Activated naive CD4-positive, alpha-beta T cell treated with anti-CD3 and anti-CD28 coated beads for 36 hours (primary cell): ENCODE measurements around the gene PGPEP1. TPM values are rescaled to one million over a fixed set of nuclear protein-coding genes. Genes with fewer than 3 reads are reported as not detected.
"Not testable (repeated sequence)": the region's sequence is repeated elsewhere in the genome, so short reads cannot be mapped to it uniquely, and the experiment has no call there.

ENCODE experiments used
- CTCF ChIA-PET: fragments of 350-600 bp; sonication (Branson Sonifier 250); formaldehyde crosslinking; loops from one replicate; lab custom pipeline; 2021; ENCODE audit warnings: antibody characterized with exemption; lab: Charles Lee
- DNase-seq: peaks from one replicate; pipeline ENCODE4 v3.0.0-alpha.2; 2020
- H3K27ac Mint-ChIP-seq: one replicate; pipeline ENCODE4 v1.8.0; 2021; ENCODE audit warnings: mild to moderate bottlenecking, mixed read lengths
- H3K27me3 Mint-ChIP-seq: one replicate; pipeline ENCODE4 v1.8.0; 2021; ENCODE audit warnings: low read depth, mixed read lengths
- H3K36me3 Mint-ChIP-seq: one replicate; pipeline ENCODE4 v1.8.0; 2021; ENCODE audit warnings: low read depth, mixed read lengths
- H3K4me1 Mint-ChIP-seq: one replicate; pipeline ENCODE4 v1.8.0; 2021; ENCODE audit warnings: low read depth, mixed read lengths
- H3K4me3 Mint-ChIP-seq: one replicate; pipeline ENCODE4 v1.8.0; 2021; ENCODE audit warnings: mild to moderate bottlenecking, moderate library complexity, mixed read lengths
- H3K9me3 Mint-ChIP-seq: one replicate; pipeline ENCODE4 v1.8.0; 2021; ENCODE audit warnings: mixed read lengths
- intact Hi-C: fragments of 100-400 bp; cut with micrococcal nuclease; formaldehyde crosslinking; loops from one replicate; pipeline ENCODE4 v1.15.1; 2023
- total RNA-seq, 2 experiments: library from RNA; stranded (reverse); gene quantifications; one replicate each; pipeline ENCODE4 v1.2.3, GENCODE V29; 2021

PGPEP1 gene
- total RNA-seq, 2 experiments from 2014 or later: 14.4 to 15.6 TPM

DNA sequence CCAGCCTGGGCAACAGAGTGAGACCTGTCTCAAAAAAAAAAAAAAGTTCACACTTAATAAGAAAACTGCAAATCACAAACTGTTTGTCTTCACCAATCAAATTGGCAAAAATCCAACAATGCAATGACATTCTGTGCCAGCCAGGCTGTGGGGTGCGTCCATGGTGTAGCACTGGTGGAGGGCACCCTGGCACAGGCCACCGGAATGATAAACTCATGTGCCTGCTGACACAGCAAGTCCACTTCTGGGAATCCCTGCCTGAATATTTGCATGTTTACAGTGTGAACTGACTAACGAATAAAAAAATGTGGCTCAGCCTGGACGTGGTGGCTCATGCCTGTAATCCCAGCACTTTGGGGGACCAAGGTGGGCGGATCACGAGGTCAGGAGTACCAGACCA is 58.6 kb downstream of the PGPEP1 start:
- intact Hi-C loops: no loop called here

DNA sequence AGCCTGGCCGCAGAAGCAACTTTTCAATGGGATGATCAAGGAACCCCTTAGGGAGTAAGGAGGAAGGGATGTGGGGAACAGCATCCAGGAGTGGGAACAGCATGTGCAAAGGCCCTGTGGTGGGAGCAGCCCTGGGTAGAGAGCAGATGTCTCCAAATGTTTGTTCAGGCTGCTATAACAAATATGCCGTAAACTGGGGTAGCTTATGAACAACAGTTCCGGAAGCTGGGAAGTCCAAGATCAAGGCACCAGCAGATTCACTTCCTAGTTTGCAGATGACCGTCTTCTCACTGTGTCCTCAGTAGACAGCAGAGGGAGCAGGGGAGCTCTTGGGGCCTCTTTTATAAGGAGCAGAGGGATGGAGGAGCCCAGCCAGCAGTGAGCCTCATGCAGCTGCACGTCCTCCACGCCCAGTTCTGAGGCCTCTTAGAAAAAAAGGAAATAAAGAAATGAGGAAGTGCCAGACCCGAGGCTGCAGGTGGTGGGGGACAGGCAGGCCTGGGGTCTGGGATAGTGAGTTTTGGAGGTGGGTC is 61.2 kb downstream of the PGPEP1 start:
- no peak overlapping the region for H3K27ac Mint-ChIP-seq

More for the DNA sequence above, 58.6 kb downstream of the PGPEP1 start:
- Mint-ChIP-seq H3K4me1 (peaks cover 4% of the 10 kb centered on the region), H3K9me3 (no peaks in the 10 kb centered on the region), H3K27me3 (peaks cover 8% of the 10 kb centered on the region), H3K27ac (no peak overlapping the region), H3K36me3 (no peaks in the 10 kb centered on the region), H3K4me3 (no peak overlapping the region)
- no peak for DNase-seq
- CTCF ChIA-PET: no interaction called here

DNA sequence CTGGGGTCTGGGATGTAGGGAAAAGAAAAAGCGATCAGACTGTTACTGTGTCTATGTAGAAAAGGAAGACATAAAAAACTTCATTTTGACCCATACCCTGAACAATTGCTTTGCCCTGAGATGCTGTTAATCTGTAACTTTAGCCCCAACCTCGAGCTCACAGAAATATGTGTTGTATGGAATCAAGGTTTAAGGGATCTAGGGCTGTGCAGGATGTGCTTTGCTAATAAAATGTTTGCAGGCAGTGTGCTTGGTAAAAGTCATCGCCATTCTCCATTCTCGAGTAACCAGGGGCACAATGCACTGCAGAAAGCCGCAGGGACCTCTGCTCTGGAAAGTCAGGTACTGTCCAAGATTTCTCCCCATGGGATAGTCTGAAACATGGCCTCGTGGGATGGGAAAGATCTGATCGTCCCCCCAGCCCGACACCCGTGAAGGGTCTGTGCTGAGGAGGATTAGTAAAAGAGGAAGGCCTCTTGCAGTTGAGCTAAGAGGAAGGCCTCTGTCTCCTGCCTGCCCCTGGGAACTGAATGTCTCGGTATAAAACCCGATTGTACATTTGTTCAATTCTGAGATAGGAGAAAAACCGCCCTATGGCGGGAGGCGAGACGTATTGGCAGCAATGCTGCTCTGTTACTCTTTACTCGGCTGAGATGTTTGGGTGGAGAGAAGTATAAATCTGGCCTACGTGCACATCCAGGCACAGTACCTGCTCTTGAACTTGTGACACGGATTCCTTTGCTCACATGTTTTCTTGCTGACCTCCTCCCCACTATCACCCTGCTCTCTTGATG is 62.3 kb downstream of the PGPEP1 start:
- CTCF ChIA-PET, H3K4me1 Mint-ChIP-seq, DNase-seq, H3K4me3 Mint-ChIP-seq, intact Hi-C loops, H3K9me3 Mint-ChIP-seq, H3K27me3 Mint-ChIP-seq, H3K27ac Mint-ChIP-seq, H3K36me3 Mint-ChIP-seq: not testable (repeated sequence)

More for the DNA sequence above, 61.2 kb downstream of the PGPEP1 start:
- intact Hi-C loops: no loop called here
- H3K4me3 Mint-ChIP-seq: no peak overlapping the region
- DNase-seq: no peak
- H3K9me3 Mint-ChIP-seq: no peaks in the 10 kb centered on the region
- peaks cover 4% of the 10 kb centered on the region for H3K4me1 Mint-ChIP-seq
- H3K36me3 Mint-ChIP-seq: no peaks in the 10 kb centered on the region
- CTCF ChIA-PET: no interaction called here
- peaks cover 7% of the 10 kb centered on the region for H3K27me3 Mint-ChIP-seq

DNA sequence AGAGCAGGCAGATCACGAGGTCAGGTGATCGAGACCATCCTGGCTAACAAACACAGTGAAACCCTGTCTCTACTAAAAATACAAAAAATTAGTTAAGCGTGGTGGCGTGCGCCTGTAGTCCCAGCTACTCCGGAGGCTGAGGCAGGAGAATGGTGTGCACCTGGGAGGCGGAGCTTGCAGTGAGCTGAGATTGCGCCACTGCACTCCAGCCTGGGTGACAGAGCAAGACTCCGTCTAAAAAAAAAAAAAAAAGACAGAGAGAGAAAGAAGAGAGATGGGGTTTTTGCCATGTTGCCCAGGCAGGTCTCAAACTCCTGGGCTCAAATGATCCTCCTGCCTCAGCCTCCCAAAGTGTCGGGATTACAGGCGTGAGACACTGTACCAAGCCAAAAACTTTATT is 65.4 kb downstream of the PGPEP1 start:
- CTCF ChIA-PET: interaction anchor here (0.7 to 4.6 kb wide), 2 partner anchors 17 to 128 kb away, joined by 4 to 21 read pairs; no protein-coding TSS in a partner anchor
- H3K27ac Mint-ChIP-seq, H3K4me1 Mint-ChIP-seq, DNase-seq, intact Hi-C loops, H3K36me3 Mint-ChIP-seq, H3K4me3 Mint-ChIP-seq, H3K27me3 Mint-ChIP-seq, H3K9me3 Mint-ChIP-seq: not testable (repeated sequence)

DNA sequence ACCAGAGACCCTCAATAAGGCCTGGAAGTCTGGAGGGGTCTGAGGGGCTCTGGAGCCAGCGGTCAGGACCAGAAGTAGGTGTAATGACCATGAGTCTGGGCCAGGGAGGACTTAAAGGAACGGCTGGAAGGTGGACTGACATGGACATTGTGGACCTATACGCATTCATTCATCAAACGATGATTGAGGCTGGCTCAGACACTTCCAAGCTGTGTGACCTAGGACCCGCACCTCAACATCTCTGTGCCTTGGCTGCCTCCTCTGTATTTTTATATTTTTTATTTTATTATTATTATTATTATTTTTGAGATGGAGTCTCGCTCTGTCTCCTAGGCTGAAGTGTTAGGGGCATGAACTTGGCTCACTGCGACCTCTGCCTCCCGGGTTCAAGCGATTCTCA is 66.4 kb downstream of the PGPEP1 start:
- H3K36me3 Mint-ChIP-seq: no peaks in the 10 kb centered on the region
- H3K27ac Mint-ChIP-seq: no peak overlapping the region
- intact Hi-C loops: no loop called here
- H3K4me1 Mint-ChIP-seq: no peaks in the 10 kb centered on the region
- no peak overlapping the region for H3K4me3 Mint-ChIP-seq
- H3K9me3 Mint-ChIP-seq: no peaks in the 10 kb centered on the region
- no peak for DNase-seq
- CTCF ChIA-PET: interaction anchor here (0.7 to 4.6 kb wide), 3 partner anchors 18 to 161 kb away, joined by 3 to 21 read pairs (median 4); no protein-coding TSS in a partner anchor
- peaks cover 2% of the 10 kb centered on the region for H3K27me3 Mint-ChIP-seq

DNA sequence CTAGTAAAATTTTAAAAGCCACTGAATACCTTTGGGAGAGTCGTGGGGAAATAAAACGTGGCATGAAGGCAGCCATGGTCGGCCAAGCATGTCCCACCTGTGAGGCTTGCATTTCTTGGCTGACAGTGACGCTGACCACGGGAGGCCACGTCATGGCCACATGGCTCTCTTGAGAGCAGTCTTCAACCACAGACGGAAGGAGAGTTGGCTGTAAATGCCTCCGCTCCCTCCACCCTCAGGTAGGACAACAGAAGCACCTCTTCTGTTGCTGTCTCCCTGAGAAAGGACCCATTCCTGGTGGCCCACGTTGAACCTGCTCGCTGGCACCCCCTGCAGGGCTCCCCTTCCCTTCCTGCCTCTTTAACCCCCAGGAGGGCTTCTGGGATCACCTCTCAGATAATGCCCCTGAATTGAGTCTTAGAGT is 67.7 kb downstream of the PGPEP1 start:
- intact Hi-C loops: no loop called here
- peaks cover 10% of the 10 kb centered on the region for H3K27me3 Mint-ChIP-seq
- CTCF ChIA-PET: interaction anchor here (1.1 kb wide), 1 partner anchor 68 kb away, joined by 3 read pairs; no protein-coding TSS in a partner anchor
- H3K9me3 Mint-ChIP-seq: no peaks in the 10 kb centered on the region
- no peaks in the 10 kb centered on the region for H3K4me1 Mint-ChIP-seq
- H3K4me3 Mint-ChIP-seq: no peak overlapping the region
- no peaks in the 10 kb centered on the region for H3K36me3 Mint-ChIP-seq
- no peak overlapping the region for H3K27ac Mint-ChIP-seq
- DNase-seq: peak; percentile 46

DNA sequence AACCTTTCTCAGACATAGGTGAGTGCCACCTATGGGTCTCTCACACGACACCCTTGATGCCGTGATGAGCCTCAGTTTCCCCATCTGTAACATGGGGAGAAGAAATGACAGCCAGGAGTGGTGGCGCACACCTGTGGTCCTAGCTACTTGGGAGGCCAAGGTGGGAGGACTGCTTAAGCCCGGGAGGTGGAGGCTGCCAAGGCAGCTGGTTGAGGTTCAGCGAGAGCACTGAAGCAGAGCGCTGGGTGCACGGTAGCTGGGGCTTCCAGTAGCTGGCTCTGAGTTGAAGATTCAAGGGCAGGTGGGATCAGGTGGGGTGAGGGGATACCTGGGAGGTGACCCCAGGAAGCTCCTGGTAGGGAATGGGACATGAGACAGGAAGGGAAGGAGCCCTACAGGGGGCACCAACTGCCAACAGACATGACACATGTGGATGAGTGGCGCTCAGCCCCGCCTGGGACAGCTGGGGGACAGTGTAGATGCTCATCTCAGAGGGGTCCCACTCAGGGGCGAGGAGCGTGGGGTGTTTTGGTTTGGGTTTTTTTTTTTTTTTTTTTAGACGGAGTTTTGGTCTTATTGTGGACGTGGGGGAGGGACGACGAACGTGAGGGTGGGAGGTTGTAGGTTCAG is 72.3 kb downstream of the PGPEP1 start:
- Mint-ChIP-seq H3K27ac (no peak overlapping the region), H3K27me3 (peaks cover 34% of the 10 kb centered on the region), H3K4me3 (no peak overlapping the region), H3K36me3 (no peaks in the 10 kb centered on the region), H3K9me3 (no peaks in the 10 kb centered on the region), H3K4me1 (peaks cover 27% of the 10 kb centered on the region)
- CTCF ChIA-PET: interaction anchor here (0.6 to 6.7 kb wide), 11 partner anchors 9 to 161 kb away, joined by 3 to 103 read pairs (median 5); no protein-coding TSS in a partner anchor
- intact Hi-C loops: loop anchor here (5.0 kb wide), 1 partner anchor 85 kb away; no protein-coding TSS in a partner anchor
- DNase-seq: no peak

DNA sequence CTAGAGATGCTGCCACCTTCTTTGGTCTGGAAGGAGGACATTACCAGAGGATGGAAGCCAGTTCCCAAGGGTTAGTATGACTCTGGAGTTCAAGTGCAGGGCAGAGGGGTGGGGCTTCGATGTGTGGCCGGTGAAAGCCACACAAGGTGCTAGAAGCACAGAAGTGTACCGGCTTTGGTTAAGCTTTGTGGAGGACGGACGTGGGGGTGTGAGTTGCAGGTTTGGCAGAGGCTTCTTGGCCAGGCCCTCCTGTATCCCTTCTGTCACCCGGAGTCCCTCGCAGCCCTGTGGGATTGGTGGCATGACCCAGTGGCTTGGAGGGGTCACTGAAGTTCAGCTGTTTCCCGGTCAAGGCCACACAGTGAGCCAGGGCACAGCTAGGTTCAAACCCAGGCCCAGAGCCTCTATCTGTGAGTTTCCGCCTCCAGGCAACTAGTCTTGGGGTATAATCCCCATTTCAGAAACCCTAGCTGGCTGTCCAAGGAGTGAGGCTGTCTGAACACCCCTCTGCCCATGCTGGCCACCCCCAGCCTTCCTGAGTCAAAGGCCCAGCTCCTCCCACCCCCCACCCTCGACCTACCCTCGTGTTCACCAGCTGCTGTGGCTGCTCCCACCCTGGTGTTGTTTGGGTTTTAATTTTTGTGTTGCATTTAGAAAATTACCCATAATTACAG is 74.2 kb downstream of the PGPEP1 start:
- intact Hi-C loops: loop anchor here (2.0 to 5.0 kb wide), 3 partner anchors 87 to 210 kb away; partner anchors contain the start of gene RAB3A
- no peak for DNase-seq
- H3K4me3 Mint-ChIP-seq: no peak overlapping the region
- CTCF ChIA-PET: interaction anchor here (0.6 to 6.7 kb wide), 7 partner anchors 8 to 207 kb away, joined by 3 to 103 read pairs (median 4); no protein-coding TSS in a partner anchor
- peaks cover 42% of the 10 kb centered on the region for H3K27me3 Mint-ChIP-seq
- no peaks in the 10 kb centered on the region for H3K36me3 Mint-ChIP-seq
- peaks cover 40% of the 10 kb centered on the region for H3K4me1 Mint-ChIP-seq
- no peak overlapping the region for H3K27ac Mint-ChIP-seq
- no peaks in the 10 kb centered on the region for H3K9me3 Mint-ChIP-seq

DNA sequence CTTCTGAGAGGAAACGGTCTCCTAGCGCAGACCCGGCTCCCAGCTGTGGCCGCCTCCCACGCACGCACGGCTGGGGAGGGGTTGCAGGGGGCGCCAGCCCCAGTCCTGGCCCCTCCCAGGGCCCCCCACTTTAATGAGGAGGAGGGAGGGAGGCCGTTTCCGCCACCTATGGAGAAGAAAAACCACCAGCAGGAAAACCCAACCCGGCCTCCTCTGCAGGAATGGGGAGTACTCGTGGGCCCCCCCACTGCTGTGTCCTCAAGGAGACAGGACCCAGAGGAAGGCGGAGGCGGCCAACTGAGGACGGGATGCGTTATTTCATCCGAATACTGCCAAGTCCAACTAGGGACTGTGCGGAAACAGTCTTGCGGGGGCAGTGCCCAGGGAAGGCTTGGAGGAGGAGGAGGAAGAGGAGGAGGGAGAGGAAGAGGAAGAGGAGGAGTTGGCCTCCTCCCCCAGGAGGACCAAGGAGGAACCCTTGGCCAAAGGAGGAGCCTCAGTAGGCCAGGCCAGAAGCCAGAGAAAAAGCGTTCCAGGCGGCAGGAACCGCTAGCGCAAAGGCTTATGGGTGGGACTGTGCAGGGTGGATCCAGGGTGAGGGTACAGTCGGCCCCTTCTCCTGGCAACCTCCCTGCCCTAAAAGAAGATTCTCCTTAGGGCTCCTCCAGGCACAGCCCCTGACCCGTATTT is 74.9 kb downstream of the PGPEP1 start:
- Mint-ChIP-seq H3K27ac (no peak overlapping the region), H3K4me1 (peaks cover 43% of the 10 kb centered on the region), H3K36me3 (no peaks in the 10 kb centered on the region), H3K4me3 (peak overlapping the region; percentile 70), H3K9me3 (no peaks in the 10 kb centered on the region), H3K27me3 (peaks cover 42% of the 10 kb centered on the region)
- intact Hi-C loops: loop anchor here (2.0 to 5.0 kb wide), 2 partner anchors 123 to 211 kb away; partner anchors contain the start of gene RAB3A
- no peak for DNase-seq
- CTCF ChIA-PET: interaction anchor here (1.2 to 6.7 kb wide), 6 partner anchors 25 to 207 kb away, joined by 3 to 103 read pairs (median 4); no protein-coding TSS in a partner anchor

DNA sequence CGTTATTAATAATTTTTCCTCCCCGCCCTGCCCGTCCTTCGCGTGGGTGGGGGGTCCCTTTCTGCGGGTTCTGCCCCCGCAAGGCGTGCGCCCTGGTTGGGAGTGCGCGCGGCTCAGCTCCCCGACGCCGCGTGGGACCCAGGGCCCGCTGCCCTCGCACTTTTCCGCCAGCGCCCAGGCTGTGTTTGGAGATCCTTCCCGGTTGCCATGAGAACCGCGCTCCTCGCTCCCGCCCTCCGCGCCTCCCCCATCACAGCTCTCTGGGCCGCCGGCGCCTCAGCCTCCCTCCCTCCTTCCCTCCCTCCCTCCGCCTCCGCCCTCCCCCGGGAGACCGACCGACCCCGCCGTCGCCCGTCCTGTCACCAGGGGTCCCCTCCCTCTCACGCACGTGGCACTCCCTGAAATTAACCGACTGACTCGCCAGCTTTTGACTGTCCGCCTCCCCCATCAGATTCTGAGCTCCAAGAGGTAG is 76.4 kb downstream of the PGPEP1 start:
- intact Hi-C loops: loop anchor here (5.0 kb wide), 1 partner anchor 125 kb away; no protein-coding TSS in a partner anchor
- peaks cover 58% of the 10 kb centered on the region for H3K4me1 Mint-ChIP-seq
- no peak overlapping the region for H3K27ac Mint-ChIP-seq
- H3K36me3 Mint-ChIP-seq: no peaks in the 10 kb centered on the region
- peak; percentile 68 for DNase-seq
- H3K27me3 Mint-ChIP-seq: peaks cover 40% of the 10 kb centered on the region
- no peaks in the 10 kb centered on the region for H3K9me3 Mint-ChIP-seq
- peak overlapping the region; percentile 70 for H3K4me3 Mint-ChIP-seq
- CTCF ChIA-PET: interaction anchor here (0.7 to 2.6 kb wide), 6 partner anchors 28 to 165 kb away, joined by 3 to 10 read pairs (median 4); partner anchors contain the start of gene GDF15
